ENCODE data around the gene LTBP2.

The LTBP2 gene

GRCh38 chr14:74517731-74518130, 94.3 kb downstream of the LTBP2 start:
- Histone ChIP-seq H3K27me3 (ENCODE audit: control insufficient read depth, low read length) (peaks cover 35% of the 10 kb centered on the region), H3K4me2 (ENCODE audit: low read length) (no peak overlapping the region), H3K9me2 (replicated peaks; ENCODE audit: control insufficient read depth, low read length) (no peaks in the 10 kb centered on the region)

DNA sequence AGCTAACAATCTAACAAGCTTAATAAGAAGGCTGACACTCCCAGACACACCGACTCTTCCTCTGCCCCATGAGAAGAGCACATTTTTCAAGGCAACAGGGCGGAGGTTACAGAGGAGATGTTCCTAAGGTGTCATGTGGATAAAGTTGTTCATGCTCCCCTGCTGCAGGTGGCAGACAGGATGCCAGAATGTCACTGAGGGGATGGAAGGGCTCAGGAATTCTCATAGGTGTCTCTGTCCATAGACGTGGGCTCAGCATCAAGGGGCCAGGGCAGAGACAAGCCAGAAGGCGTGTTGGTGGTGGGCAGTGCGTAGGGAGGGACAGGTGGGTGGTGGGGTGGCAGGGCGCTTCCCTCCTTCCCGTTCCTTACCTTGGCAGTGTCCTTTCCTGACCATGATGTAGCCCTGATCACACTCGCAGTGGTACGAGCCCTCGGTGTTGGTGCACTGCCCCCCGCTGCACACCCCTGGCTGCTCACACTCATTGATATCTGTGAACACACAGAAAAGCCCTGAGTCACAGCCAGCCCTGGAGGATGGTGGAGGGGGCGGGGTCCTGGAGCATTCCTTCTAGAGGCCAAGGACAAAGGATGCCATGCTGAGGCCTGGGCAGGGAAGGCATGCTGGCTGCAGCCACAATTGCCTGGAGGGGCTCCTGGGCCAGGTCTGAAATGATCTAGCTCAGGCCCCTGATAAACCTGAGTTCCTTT, 95.4 kb downstream of the LTBP2 start:
- Histone ChIP-seq H3K36me3 (ENCODE audit: control insufficient read depth, low read length) (no peaks in the 10 kb centered on the region), H3K4me2 (ENCODE audit: low read length) (no peak overlapping the region), H3K9me2 (replicated peaks; ENCODE audit: control insufficient read depth, low read length) (no peaks in the 10 kb centered on the region), H3K4me1 (ENCODE audit: control insufficient read depth, low read length) (no peaks in the 10 kb centered on the region), H3K27ac (ENCODE audit: low read depth, low read length) (no peak overlapping the region), H3K27me3 (ENCODE audit: control insufficient read depth, low read length) (peaks cover 35% of the 10 kb centered on the region), H3F3A (ENCODE audit: control insufficient read depth, insufficient read depth) (no peaks in the 10 kb centered on the region), H3K4me3 (ENCODE audit: low read length) (no peak overlapping the region), H3K79me2 (ENCODE audit: control insufficient read depth, low read length) (no peaks in the 10 kb centered on the region), H3K9me3 (ENCODE audit: control insufficient read depth, insufficient read depth, low read length) (no peaks in the 10 kb centered on the region), H4K20me1 (ENCODE audit: control insufficient read depth, insufficient read depth, low read depth, low read length) (no peaks in the 10 kb centered on the region)
- TF ChIP-seq, protein P1, sequence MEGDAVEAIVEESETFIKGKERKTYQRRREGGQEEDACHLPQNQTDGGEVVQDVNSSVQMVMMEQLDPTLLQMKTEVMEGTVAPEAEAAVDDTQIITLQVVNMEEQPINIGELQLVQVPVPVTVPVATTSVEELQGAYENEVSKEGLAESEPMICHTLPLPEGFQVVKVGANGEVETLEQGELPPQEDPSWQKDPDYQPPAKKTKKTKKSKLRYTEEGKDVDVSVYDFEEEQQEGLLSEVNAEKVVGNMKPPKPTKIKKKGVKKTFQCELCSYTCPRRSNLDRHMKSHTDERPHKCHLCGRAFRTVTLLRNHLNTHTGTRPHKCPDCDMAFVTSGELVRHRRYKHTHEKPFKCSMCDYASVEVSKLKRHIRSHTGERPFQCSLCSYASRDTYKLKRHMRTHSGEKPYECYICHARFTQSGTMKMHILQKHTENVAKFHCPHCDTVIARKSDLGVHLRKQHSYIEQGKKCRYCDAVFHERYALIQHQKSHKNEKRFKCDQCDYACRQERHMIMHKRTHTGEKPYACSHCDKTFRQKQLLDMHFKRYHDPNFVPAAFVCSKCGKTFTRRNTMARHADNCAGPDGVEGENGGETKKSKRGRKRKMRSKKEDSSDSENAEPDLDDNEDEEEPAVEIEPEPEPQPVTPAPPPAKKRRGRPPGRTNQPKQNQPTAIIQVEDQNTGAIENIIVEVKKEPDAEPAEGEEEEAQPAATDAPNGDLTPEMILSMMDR (IDR thresholded peaks at IDR 0.05; ENCODE audit: low read depth, low read length, poor library complexity, severe bottlenecking), result no peak
- TF ChIP-seq EZH2phosphoT487 (IDR thresholded peaks at IDR 0.05; ENCODE audit: borderline replicate concordance, low read length), result no peak

More at GRCh38 chr14:74517731-74518130, 94.3 kb downstream of the LTBP2 start:
- H3K4me3 ChIP-seq (ENCODE audit: low read length), result no peak overlapping the region
- no peaks in the 10 kb centered on the region for H3F3A ChIP-seq (ENCODE audit: control insufficient read depth, insufficient read depth)
- no peaks in the 10 kb centered on the region for H4K20me1 ChIP-seq (ENCODE audit: control insufficient read depth, insufficient read depth, low read depth, low read length)
- no peak overlapping the region for H3K27ac ChIP-seq (ENCODE audit: low read depth, low read length)
- no peaks in the 10 kb centered on the region for H3K36me3 ChIP-seq (ENCODE audit: control insufficient read depth, low read length)
- TF ChIP-seq, protein P1 (IDR thresholded peaks at IDR 0.05; ENCODE audit: low read depth, low read length, poor library complexity, severe bottlenecking), result no peak
- no peak for TF ChIP-seq EZH2phosphoT487 (IDR thresholded peaks at IDR 0.05; ENCODE audit: borderline replicate concordance, low read length)
- H3K79me2 ChIP-seq (ENCODE audit: control insufficient read depth, low read length), result no peaks in the 10 kb centered on the region
- no peaks in the 10 kb centered on the region for H3K4me1 ChIP-seq (ENCODE audit: control insufficient read depth, low read length)
- H3K9me3 ChIP-seq (ENCODE audit: control insufficient read depth, insufficient read depth, low read length), result no peaks in the 10 kb centered on the region

- Histone ChIP-seq H4K20me1 (ENCODE audit: control insufficient read depth, insufficient read depth, low read depth, low read length) (no peaks in the 10 kb centered on the region), H3K36me3 (ENCODE audit: control insufficient read depth, low read length) (no peaks in the 10 kb centered on the region), H3K27me3 (ENCODE audit: control insufficient read depth, low read length) (peaks cover 35% of the 10 kb centered on the region), H3K9me2 (replicated peaks; ENCODE audit: control insufficient read depth, low read length) (no peaks in the 10 kb centered on the region), H3F3A (ENCODE audit: control insufficient read depth, insufficient read depth) (no peaks in the 10 kb centered on the region), H3K4me3 (ENCODE audit: low read length) (no peak overlapping the region), H3K4me2 (ENCODE audit: low read length) (no peak overlapping the region), H3K4me1 (ENCODE audit: control insufficient read depth, low read length) (no peaks in the 10 kb centered on the region), H3K27ac (ENCODE audit: low read depth, low read length) (no peak overlapping the region), H3K79me2 (ENCODE audit: control insufficient read depth, low read length) (no peaks in the 10 kb centered on the region), H3K9me3 (ENCODE audit: control insufficient read depth, insufficient read depth, low read length) (no peaks in the 10 kb centered on the region)
- TF ChIP-seq EZH2phosphoT487 (IDR thresholded peaks at IDR 0.05; ENCODE audit: borderline replicate concordance, low read length), result no peak
- TF ChIP-seq, protein P1 (IDR thresholded peaks at IDR 0.05; ENCODE audit: low read depth, low read length, poor library complexity, severe bottlenecking), result no peak
Observed at GRCh38 chr14:74515891-74516412, 96.1 kb downstream of the LTBP2 start.

All from DOHH2 (cell line).